Measurements from ENCODE around the gene SUGCT.

The SUGCT gene

DNA sequence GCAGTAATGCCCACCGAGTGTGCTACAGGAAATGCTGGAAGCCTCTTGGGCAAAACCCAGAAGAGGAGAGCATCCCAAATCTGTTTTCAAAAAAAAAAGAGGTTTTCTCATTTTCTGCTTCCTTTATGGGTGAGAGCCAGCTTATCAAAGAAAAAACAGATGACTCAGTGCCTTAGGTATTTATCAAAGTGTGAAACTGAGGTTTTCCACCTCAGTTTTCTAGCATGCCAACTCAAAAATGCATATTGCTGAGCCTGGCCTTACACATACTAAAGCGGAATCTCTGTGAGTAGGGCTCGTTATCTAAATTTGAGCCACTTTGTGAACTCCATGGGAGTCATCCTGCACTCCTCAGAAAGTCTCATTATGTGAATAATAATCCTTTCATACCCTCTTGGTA lies 705.1 kb downstream of the SUGCT start:
- peak; percentile 31 for DNase-seq (ENCODE audit: low read depth)
- TF ChIP-seq CTCF (conservative IDR thresholded peaks at IDR 0.05; ENCODE audit: low read depth, low read length) = no peak
- H3K4me3 ChIP-seq (ENCODE audit: low read length) = no peak overlapping the region

GRCh38 chr7:40840990-40841389 lies 706.2 kb downstream of the SUGCT start:
- no peak for DNase-seq (ENCODE audit: low read depth)
- TF ChIP-seq CTCF (conservative IDR thresholded peaks at IDR 0.05; ENCODE audit: low read depth, low read length) = no peak
- H3K4me3 ChIP-seq (ENCODE audit: low read length) = no peak overlapping the region

GRCh38 chr7:40842641-40843040 lies 707.8 kb downstream of the SUGCT start:
- no peak for TF ChIP-seq CTCF (conservative IDR thresholded peaks at IDR 0.05; ENCODE audit: low read depth, low read length)
- H3K4me3 ChIP-seq (ENCODE audit: low read length) = no peak overlapping the region
- DNase-seq (ENCODE audit: low read depth) = no peak

GRCh38 chr7:40843338-40843985 lies 708.7 kb downstream of the SUGCT start:
- no peak overlapping the region for H3K4me3 ChIP-seq (ENCODE audit: low read length)
- DNase-seq (ENCODE audit: low read depth) = no peak
- no peak for TF ChIP-seq CTCF (conservative IDR thresholded peaks at IDR 0.05; ENCODE audit: low read depth, low read length)

GRCh38 chr7:40845943-40846342 lies 711.1 kb downstream of the SUGCT start:
- TF ChIP-seq CTCF (conservative IDR thresholded peaks at IDR 0.05; ENCODE audit: low read depth, low read length) = no peak
- H3K4me3 ChIP-seq (ENCODE audit: low read length) = no peak overlapping the region
- no peak for DNase-seq (ENCODE audit: low read depth)

- no peak overlapping the region for H3K4me3 ChIP-seq (ENCODE audit: low read length)
- TF ChIP-seq CTCF (conservative IDR thresholded peaks at IDR 0.05; ENCODE audit: low read depth, low read length) = no peak
- DNase-seq (ENCODE audit: low read depth) = no peak
Measured at GRCh38 chr7:40847921-40848320, 713.1 kb downstream of the SUGCT start.

GRCh38 chr7:40848541-40849221 lies 713.9 kb downstream of the SUGCT start:
- DNase-seq (ENCODE audit: low read depth) = no peak
- no peak overlapping the region for H3K4me3 ChIP-seq (ENCODE audit: low read length)

More at GRCh38 chr7:40848541-40849221, 713.9 kb downstream of the SUGCT start:
- no peak for TF ChIP-seq CTCF (conservative IDR thresholded peaks at IDR 0.05; ENCODE audit: low read depth, low read length)

All from retinal pigment epithelial cell (primary cell).